Inflammatory macrophage treated with lipopolysaccharide for 4 hours (primary cell): Measurements from ENCODE around the gene ITM2B.

ENCODE experiments used
- DNase-seq: peaks from one replicate; pipeline ENCODE4 v3.0.0-alpha.2; 2020

The ITM2B gene

GRCh38 chr13:48315969-48316650 is 83.1 kb downstream of the ITM2B start:
- DNase-seq, result no peak

DNA sequence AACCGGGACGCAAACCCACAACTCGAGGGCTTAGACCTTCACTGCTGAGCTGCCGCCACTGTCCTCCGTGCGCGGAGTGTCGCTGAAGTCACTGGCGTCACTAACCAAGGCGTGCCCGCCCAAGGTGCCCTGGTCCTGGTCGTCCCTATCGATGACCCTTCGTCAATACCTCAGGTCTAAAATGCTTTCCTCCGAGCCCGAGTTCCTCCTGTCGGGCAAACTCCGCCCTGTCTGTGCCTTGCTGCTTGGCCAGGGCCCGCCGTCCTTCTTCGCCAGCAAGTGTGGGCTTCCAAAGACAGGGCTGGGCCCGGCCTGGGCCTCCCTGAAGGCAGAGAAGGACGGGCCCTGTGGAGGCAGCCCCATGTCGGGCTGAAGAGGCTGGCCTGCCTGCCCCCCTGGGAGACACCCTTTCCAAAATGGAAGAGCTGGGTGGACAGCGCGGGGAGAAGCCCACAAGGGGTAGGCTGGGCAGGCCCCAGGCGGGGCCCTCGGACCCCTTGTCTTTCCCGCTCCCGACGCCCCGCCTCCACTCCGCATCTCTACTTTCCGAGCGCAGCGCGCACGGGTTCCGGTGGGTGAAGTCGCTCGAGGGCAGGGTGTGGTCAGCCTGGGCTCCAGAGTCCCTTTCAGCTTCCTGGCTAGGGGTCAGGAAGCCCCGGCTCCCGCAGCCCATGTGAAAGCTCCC is 84.0 kb downstream of the ITM2B start:
- DNase-seq, result no peak

DNA sequence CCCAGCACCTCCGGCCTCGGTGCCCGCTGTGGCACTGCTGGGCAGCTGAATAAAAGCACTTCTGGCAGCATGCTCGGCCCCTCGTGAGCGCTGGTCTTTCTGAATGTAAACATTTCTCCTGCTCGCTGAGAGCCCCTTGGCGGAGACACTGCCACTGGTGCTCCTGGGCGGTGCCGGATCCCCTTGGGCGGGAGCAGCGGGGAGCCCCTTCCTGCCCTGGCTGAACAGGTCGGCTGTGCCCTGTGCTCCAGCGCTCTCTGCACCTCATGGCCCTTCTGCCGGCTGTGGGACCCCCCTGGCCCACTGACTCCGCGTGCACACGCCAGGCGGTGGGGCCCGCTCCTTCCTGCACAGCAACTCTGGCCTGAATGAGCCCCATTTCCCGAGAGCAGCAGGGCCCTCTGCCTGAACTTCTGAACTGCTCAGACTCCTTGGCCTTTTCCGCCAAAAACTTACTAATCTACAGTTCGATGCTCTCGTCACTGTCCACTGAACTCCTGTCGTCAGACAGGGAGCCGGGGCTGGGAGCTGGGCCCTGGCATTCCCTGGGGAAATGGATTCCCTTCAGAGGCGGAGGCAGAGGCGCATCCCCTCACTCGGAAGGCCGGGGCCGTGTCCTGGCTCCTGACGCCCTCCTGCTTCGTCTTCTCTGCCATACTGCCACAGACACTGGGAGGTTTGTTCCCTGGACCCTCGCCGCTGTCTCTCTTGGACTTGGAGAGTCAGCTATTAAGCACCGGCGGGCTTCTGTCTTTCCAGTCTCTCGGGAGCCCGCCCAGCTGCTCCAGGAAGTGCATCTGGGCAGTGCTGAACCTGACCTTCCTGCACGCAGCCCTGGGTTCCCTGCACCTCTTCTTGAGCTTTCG is 84.7 kb downstream of the ITM2B start:
- no peak for DNase-seq

GRCh38 chr13:48318377-48318811 is 85.4 kb downstream of the ITM2B start:
- no peak for DNase-seq

DNA sequence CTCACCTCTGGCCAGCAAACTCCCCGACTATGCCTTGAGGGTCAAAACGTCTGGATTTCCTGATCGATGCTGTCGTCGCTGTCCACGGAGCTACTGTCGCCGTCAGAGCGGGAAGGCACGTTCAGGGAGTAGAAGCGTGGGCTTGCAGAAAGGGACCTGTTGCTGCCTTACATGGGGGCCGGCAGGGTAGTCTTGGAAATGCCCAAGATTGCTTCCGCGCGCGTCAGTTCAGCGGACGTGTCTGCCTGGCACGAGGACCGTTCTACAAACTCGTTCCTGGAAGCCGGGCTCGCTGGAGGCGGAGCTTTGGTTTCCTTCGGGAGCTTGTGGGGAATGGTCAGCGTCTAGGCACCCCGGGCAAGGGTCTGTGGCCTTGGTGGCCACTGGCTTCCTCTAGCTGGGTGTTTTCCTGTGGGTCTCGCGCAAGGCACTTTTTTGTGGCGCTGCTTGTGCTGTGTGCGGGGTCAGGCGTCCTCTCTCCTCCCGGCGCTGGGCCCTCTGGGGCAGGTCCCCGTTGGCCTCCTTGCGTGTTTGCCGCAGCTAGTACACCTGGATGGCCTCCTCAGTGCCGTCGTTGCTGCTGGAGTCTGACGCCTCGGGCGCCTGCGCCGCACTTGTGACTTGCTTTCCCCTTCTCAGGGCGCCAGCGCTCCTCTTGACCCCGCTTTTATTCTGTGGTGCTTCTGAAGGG is 86.0 kb downstream of the ITM2B start:
- peak; percentile 30 for DNase-seq
